Hematopoietic multipotent progenitor cell treated with erythropoietin and hydrocortisone succinate and interleukin-3 and kit ligand, for 4 days (in vitro differentiated cells): ENCODE results near the gene FMO4.
"Not testable (repeated sequence)": the region's sequence is repeated elsewhere in the genome, so short reads cannot be mapped to it uniquely, and the experiment has no call there.

Experiments
- DNase-seq: peaks from one replicate; pipeline ENCODE4 v3.0.0-alpha.2; 2015

FMO4 gene

GRCh38 chr1:171335964-171336363 lies 22.0 kb downstream of the FMO4 start:
- no peak for DNase-seq

- DNase-seq, result not testable (repeated sequence)
These were observed 25.4 kb downstream of the FMO4 start for GRCh38 chr1:171339345-171339744.

DNA sequence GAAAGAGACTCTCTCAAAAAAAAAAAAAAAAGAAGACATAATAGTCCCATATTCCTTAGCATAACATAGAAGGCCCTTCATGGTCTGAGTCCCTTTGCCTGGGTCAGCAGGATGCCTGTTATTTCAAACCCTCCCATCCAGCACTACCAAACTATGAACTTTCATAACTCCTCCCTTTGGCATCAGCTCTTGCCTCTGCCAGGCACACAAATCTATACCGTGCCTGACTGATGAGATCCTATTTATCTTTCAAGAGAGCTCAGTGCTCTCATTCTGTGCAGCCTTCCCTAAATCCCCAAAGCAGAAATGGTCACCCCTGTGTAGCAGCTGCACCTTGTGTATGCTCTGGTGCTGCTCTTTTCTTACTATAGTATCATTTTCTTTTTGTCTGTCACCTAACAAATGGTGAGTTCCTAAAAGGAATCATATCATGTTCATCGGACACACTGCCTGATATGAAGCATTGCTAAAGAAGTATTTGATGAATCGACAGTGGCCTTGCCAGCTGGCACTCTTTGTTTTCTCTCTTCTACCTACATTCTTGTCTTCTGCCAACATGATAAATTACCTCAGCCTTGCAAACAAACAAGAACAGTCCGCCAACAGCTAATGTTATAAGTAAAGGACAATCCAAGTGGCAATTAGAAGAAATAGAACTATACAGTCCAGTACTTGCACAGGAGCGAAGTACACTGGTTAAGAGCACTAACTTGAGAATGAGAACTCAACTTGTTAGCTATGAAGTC lies 29.9 kb downstream of the FMO4 start:
- DNase-seq, result no peak

- DNase-seq, result no peak
These were observed 30.5 kb downstream of the FMO4 start for GRCh38 chr1:171344473-171344820.

DNA sequence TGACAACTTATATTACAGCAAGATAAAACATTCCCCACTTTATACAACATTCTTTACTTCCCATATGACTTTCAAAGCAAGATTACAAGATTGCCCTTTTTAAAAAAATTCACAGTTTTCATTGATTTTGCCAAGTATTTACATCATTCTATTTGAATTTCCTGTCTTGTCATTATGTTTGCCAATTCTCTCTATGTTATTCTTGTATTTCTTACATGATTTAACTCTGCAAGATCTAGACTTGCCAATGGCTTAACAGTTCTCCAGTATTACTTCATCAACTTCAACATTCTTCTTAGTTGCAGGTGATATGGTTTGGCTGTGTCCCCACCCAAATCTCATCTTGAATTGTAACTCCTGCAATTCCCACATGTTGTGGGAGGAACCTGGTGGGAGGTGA lies 31.6 kb downstream of the FMO4 start:
- DNase-seq, result no peak

GRCh38 chr1:171346881-171347280 lies 32.9 kb downstream of the FMO4 start:
- no peak for DNase-seq

GRCh38 chr1:171350594-171350993 lies 36.6 kb downstream of the FMO4 start:
- DNase-seq, result no peak

DNA sequence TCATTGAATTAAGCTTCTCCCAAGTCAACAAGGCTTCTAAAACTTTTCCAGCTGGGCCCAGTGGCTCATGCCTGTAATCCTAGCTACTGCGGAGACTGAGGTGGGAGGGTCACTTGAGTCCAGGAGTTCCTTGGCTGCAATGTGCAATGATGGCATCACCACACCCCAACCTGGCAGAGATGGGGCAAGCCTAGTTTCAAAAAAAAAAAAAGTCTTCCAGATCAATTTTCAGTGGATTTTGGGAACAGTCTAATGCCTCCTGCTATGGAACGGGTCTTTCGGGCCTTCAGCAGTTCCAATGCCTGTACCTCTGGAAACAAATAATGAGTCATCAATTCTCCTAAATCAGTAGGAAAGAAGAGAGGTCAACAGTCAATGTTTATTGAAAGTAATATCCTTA lies 38.0 kb downstream of the FMO4 start:
- no peak for DNase-seq

GRCh38 chr1:171352554-171352953 lies 38.6 kb downstream of the FMO4 start:
- no peak for DNase-seq

DNA sequence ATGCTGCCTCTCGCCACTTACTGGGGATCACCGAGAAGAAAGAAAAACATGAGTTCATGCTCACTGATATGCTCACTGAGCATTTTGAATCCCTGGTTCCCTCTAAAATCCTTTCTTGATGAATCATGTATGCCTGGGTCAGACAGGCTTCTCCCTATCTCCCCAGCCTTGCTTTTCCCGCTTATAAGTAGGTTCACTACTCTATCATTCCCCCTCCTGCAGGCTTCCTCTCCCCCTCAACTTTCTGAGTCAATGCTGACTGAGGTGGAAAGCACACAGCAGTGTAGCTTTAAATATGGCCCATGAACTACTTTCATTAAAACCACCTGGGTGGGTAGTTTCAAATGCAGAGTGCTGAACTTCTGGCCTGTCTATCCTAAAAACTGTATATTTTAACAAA lies 41.7 kb downstream of the FMO4 start:
- no peak for DNase-seq

DNA sequence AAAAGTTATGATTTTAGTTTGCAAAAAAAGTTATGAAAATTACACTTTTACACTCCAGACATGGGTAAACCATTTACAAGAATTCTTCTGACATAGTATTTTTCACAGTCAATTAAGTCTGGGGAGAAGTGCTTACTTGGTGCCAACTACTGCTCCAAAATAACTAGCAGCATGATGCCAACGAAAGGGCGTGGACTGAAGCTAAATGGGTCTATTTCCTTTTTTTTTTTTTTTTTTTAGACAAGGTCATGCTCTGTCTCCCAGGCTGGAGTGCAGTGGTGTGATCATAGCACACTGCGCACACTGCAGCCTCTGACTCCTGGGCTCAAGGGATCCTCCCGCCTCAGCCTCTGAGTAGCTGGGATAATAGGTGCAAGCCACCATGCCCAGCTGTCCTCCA lies 43.2 kb downstream of the FMO4 start:
- DNase-seq, result no peak

DNA sequence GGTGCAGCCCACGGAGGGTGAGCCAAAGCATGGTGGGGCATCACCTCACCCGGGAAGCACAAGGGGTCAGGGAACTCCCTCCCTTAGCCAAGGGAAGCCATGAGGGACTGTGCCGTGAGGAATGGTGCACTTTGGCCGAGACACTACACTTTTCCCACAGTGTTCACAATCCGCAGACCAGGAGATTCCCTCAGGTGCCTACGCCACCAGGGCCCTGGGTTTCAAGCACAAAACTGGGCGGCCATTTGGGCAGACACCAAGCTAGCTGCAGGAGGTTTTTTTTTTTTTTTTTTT lies 45.3 kb downstream of the FMO4 start:
- DNase-seq, result not testable (repeated sequence)

DNA sequence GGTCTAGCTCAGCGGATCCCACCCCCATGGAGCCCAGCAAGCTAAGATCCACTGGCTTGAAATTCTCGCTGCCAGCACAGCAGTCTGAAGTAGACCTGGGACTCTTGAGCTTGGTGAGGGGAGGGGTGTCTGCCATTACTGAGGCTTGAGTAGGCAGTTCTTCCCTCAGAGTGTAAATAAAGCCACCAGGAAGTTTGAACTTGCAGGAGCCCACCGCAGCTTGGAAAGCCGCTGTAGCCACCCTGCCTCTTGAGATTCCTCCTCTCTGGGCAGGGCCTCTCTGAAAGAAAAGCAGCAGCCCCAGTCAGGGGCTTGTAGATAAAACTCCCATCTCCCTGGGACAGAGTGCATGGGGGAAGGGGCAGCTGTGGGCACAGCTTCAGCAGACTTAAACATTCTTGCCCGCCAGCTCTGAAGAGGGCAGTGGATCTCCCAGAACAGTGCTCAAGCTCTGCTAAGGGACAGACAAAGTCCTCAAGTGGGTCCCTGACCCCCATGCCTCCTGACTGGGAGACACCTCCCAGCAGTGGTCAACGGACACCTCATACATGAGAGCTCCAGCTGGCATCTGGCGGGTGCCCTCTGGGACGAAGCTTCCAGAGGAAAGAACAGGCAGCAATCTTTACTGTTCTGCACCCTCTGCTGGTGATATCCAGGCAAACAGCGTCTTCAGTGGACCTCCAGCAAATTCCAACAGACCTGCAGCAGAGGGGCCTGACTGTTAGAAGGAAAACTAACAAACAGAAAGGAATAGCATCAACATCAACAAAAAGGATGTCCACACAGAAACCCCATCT lies 45.9 kb downstream of the FMO4 start:
- not testable (repeated sequence) for DNase-seq

GRCh38 chr1:171366085-171366484 lies 52.1 kb downstream of the FMO4 start:
- DNase-seq, result peak; percentile 51

DNA sequence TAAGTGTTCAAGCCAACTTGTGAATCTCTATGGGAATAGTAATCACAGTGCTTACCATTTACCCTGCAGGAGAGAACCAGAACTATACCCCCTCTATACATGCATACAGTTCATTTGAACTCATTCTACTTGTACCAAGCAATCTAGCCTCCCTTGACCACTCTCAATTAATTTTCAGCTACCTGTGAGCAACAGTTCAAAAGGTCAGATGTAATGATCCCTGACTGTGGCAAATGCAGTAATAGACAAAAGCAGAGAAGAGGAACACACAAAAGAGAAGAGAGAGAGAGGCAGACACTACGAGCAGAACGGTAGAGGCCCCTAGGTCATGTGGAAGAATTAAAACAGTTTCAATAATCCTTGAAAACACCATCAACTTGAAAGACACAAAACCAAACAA lies 52.8 kb downstream of the FMO4 start:
- no peak for DNase-seq

GRCh38 chr1:171367436-171367835 lies 53.5 kb downstream of the FMO4 start:
- no peak for DNase-seq

DNA sequence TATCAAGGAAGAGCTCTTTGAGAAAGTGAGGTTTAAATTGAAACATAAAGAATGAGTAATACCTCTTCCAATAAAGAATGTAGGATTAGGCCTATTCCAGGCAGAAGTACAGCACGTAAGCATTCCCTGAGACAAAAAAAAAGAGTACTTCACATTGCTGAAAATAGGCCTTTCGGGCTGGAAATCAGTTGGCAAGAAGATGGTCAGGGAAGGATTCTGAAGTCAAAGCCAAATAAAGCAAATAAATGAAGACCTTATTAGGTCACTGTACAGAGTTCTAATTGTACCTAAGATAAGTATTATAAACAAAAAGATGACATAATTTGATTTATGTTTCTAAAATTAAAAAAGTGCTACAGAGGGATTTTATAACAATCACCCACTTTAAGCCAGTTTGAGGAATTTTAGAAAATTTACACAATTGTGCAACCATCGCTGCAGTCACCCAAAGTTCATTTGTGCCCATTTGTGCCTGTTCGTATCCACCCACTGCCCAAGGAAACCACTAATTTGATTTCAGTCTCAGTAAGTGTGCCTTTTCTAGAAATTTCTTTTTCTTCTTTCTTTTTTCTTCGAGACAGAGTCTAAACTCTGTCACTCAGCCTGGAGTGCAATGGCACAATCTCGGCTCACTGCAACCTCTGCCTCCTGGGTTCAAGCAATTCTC lies 58.6 kb downstream of the FMO4 start:
- DNase-seq, result no peak

GRCh38 chr1:171373357-171374122 lies 59.6 kb downstream of the FMO4 start:
- DNase-seq, result not testable (repeated sequence)

DNA sequence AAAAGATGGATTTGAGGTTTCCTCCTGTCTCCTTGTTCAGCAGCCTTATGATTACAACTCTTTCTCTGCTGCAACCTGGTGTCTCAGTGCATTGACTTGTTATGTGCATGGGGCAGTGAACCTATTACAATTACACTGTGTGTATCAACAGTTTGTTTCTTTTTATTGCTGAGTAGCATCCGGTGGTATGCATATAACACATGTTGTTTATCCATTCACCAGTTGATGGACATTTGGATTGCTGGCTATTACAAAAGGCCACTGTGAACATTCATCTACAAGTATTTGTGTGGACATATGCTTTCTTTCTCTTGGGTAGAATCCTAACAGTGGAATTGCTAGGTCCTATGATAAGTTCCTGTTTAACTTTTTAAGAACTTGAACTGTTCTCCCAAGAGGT lies 65.9 kb downstream of the FMO4 start:
- DNase-seq, result no peak

GRCh38 chr1:171381866-171382210 lies 67.9 kb downstream of the FMO4 start:
- no peak for DNase-seq

GRCh38 chr1:171384496-171384895 lies 70.5 kb downstream of the FMO4 start:
- DNase-seq, result no peak

DNA sequence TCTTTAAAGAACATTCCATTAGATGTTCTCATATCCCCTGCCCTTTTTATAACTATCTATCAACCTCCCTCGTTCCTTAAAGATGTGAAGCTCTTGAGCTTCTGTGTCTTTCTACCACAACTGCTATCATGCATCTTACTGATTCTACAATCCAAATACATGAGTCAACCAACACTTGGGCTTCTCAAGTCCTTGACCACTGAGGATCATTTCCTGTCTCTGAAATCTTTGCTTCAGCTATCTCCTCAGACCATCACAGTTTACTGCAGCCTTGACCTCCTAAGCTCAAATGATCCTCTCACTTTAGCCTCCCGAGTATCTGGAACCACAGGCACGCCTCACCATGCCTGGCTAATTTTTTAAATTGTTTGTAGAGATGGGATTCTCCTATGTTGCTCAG lies 75.2 kb downstream of the FMO4 start:
- no peak for DNase-seq

DNA sequence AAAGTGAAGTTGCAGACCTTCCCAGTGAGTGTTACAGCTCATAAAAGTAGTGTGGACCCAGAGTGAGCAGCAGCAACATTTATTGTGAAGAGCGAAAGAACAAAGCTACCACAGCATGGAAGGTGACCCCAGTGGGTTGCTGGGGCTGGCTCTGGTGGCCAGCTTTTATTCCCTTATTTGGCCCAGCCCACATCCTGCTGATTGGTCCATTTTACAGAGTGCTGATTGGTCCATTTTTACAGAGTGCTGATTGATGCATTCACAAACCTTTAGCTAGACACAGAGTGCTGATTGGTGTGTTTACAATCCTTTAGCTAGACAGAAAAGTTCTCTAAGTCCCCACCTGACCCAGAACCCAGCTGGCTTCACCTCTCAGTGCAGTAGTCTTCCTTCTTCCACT lies 76.8 kb downstream of the FMO4 start:
- not testable (repeated sequence) for DNase-seq
